HG03108 (cell line): Measurements from ENCODE around the gene FEZF2.

Experiments used
- ATAC-seq: cut with Tn5 transposase; IDR thresholded peaks from one replicate; pipeline ENCODE4 v1.9.1; 2021; ENCODE audit warnings: moderate library complexity; ENCODE audit not compliant: unreplicated experiment

Gene FEZF2

DNA sequence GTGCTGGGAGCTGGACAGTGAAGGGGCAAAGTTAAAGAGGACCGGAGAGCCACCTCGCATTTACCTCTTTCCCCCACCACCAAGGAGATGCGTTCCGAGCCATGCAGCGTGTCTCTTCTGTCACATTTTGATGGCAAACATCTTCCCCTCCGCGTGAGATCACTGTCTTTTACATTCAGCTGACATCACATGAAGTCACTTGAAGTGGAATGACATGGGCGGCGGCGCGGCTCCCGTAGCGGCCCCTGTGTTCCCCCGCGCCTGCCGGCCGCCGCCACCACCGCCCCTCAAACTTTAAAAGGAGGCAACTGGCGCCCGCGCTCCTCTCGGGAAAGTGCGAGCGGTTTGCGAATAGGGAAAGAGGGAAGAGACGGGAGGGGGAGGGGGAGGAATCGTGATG is at the start of gene FEZF2:
TSS of gene FEZF2 (minus strand) at position 336 of the 400 bp plus-strand sequence. CDS start 682 bp downstream, outside the sequence.
- ATAC-seq: no peak

DNA sequence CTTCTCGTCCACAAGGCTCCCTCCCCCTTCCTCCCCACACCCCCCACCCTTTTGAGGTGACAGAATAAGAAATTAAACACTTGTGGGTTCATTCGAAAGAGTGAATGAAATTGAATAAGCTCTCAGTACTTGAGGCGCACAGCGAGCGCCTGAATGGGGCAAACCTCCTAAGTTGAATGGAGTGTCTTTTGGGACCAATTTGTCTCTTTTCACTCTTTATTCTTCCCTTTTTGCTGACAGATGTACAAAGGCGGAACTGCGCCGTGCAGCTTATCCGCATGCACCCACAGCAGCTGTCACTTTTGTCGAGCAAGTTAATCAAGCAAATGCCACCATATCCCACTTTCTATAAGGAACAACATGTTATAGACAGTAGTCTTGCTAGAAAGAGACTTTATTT is 47.9 kb upstream of the FEZF2 start:
- no peak for ATAC-seq

DNA sequence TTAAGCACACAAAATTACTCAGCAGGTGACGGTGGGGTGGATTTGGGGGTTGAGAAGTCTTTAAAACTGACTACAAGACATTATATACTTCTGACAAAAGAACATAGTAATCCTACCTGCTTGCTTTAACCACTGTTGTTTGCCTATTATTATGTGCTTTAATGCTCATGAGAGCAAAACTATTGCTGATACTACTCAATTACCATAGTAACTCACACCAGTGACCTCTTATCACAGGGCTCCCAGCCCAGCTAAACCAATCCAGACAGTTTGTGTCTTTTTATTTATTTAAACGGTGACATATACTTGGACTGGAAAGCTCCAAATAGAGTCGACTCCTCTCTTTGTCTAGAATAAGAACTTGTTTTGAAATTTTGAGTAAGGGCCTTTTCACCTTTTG is 42.8 kb upstream of the FEZF2 start:
- no peak for ATAC-seq

DNA sequence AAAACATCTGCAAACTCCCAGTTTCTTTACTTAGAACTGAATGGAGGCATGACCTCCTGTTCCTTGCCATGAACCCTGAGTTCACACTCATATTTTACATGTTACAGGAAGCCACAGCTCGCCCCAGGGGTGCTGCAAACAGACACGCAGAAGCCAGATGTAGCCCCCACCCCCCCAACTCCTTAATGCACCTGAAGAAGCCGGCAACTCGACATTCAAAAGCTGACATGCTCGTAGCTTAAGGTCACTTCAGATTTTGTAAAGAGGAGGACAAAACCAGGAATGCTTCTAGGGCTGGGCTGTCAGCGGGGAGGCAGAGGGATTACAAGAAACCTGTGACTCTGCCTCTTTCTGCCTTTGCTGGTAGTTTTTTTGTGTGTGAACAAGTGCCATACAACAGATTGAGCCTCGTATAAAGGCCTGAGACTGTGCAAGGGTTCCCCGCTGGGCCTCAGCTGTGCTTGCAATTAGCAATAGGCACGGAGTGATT is 42.0 kb upstream of the FEZF2 start:
- no peak for ATAC-seq

- ATAC-seq: no peak
These were observed 41.4 kb upstream of the FEZF2 start for GRCh38 chr3:62414786-62415185.

DNA sequence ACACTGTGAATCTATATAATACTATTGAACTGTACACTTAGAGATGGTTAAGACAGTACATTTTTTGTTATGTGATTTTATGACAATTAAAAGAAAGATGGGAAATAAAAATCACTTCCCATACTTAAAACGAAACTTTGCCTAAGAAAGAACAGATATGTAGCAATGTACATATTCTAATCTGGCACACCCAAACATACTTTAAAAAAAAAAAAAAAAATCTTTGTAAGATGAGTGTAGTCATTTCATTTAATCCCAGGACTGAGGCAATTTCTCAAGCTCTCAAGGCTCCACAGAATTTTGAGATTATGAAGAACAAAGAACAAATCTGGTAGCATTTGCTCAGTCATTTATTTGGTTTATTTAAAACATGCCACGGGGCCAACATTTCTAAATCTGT is 40.3 kb upstream of the FEZF2 start:
- no peak for ATAC-seq

- ATAC-seq: no peak
These were observed 33.6 kb upstream of the FEZF2 start for GRCh38 chr3:62406945-62407344.

DNA sequence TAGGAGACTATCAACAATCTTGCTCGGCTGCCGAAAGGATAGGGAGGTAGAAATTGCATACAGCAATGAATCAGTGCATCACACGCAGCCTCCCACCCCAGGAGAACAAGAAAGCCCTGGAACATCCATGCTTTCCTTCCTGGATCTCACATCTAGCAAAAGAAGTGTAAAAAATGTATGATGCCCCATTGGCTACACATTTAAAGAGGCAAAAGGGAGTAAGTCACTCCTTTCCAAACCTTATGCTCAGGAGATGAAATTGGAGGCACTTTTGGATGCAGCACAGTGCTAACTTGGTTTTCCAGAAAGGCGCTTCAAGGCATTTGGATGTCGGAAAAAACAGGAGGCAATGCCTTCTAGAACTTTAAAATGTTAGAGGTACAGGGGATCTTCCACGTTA is 32.2 kb upstream of the FEZF2 start:
- ATAC-seq: no peak

- ATAC-seq: no peak
These were observed 31.8 kb upstream of the FEZF2 start for GRCh38 chr3:62405135-62405534.

DNA sequence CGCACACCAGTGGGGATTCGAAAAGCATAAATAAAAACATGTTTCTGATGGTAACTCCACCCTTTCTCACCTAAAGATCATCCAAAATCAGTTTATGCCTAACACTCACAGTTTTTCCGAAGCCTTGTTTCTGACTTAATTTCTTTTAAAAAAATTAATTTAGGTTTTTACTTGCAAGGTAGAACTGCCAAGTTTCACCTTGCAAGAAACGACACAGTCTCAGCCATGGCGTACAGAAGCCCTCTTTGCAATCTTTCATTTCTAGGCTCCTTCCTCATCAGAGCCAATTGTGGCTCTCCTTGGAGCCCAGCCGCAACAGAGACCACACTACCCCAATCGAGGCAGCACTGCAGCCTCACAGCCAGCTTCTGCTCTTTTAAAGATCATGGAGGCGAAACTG is 31.0 kb upstream of the FEZF2 start:
- no peak for ATAC-seq

- ATAC-seq: no peak
These were observed 30.4 kb upstream of the FEZF2 start for GRCh38 chr3:62403765-62404164.

DNA sequence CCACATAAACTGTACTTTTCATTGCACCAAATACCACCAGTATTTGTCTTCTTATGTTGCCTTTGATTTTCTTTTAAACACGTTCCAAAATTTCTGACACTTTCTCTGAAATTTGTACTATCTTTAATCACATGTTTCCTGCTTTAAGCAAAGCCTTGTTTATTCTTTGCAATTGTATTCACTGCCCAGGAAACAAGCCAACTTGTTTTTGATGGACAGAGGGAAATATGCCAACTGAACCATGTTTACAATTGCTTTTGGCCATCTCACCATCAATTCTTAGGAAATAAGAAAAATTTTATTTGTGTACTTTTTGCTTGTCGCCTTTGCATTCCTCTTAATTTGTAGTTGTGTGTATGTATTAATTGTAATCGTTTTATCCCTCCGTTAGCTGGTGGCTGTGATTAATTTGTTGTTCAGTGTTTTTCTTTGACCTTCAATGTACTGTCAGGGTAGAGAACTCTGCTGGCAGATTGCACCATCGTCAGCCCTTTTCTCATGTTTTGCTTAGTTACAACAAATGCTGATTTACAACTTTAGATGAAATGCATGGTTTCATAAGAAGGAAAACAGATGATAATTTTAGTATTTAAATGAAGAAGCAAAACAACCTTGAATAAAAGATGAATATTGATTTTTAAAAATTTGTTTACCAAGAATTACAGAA is 19.4 kb upstream of the FEZF2 start:
- ATAC-seq: no peak

GRCh38 chr3:62387251-62387650 is 13.9 kb upstream of the FEZF2 start:
- ATAC-seq: no peak

GRCh38 chr3:62379321-62379798 is 6.0 kb upstream of the FEZF2 start:
- ATAC-seq: no peak

DNA sequence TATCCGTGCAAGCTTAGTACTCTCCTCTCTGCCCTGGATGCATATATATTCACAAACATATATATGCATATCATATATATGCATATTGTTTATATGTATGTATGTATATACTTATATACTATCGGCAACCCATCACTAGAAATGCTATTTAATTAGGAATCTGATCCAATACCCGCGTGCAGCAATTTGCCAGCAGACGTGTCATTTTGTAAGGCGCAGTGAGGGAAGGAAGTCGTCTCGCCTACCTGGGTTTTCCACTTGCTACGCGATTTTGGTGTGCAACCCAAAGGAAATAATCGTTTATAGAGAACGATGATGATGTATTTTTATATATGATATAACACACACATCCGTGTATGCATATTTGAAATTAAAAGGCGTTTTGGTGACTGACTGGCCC is 5.6 kb upstream of the FEZF2 start:
- ATAC-seq: no peak

GRCh38 chr3:62378311-62378789 is 5.0 kb upstream of the FEZF2 start:
- no peak for ATAC-seq

DNA sequence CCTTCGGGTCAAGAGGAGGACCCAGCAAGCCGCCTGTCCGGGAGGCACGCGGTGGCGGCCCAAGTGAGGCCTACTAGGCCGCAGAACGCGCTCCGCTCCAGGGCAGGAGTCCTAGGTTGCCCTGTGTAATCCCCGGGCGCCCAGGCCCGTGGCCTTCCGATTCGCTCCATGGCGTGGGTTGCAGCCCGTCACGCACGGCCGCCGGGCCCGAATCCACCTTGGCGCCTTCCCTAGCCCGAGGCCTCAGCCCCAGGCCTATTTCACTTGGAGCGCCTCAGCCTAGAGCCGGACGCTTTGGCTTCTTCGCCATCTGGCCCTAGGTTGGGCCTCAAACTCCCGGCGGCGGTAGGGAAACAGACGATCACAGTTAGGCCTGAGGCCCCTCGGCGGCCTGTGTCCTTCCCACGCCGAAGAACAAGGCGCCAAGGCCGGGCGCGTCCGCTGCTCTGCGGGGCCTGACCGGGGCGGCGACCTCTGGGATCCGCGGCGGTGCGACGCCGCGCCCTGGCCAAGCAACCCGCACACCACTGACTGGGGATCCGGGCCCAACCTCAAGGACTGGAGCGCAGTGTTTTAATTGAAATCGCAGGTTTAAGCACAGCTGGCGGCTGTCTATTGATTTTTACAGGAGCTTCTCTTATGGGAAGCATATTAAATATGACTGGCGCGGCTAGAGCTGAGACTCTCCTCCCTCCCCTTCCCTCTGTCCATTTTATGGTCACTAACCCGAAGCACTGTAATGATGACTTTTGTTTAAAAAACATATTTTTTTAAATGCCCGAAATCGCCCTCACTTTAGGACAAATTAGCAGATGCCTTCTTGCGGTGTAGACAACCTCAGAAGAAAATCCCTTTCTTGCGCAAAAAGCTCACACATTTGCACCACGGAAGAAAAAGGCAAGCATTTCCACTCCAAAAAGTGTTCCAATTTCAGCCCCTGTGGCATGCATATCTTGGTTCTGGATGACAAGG is 3.8 kb upstream of the FEZF2 start:
- ATAC-seq: no peak

- ATAC-seq: no peak
These were observed 3.0 kb upstream of the FEZF2 start for GRCh38 chr3:62376454-62376720.

DNA sequence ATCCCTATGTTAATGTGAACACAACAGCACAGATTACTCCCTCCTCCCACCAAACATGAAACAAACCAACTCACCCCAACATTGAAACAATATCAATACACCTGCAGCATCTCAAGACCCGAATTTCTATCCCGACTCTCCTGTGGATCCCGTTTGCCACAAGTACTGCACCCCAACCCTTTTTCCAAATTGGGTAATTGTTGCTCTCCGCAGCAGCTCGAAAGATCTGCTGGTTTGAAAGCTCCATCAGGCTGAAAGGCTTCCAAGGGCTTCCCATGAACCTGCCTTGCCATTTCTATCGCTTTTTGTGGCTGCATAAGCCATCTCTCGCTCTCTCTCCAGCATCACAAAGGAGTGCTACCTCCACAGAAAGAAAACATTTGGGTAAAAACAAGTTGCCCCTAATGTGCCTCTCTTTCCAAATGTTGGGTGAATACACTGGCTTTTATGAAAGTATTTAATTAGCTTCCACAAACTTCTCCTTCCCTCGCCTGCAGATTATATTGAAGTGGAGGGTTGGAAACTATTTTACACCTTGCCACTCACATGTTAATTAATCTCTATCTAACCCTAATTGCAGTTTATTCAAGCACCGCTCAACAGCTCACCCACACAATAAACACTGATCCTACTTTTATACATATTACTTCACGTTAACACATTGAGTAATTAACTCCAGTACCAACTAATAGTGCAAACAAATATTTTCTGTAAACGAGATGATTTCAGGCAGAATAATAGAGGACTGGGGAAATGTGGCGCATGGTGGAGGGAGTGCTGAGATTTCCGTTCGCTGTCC is 2.5 kb upstream of the FEZF2 start:
- ATAC-seq: no peak

DNA sequence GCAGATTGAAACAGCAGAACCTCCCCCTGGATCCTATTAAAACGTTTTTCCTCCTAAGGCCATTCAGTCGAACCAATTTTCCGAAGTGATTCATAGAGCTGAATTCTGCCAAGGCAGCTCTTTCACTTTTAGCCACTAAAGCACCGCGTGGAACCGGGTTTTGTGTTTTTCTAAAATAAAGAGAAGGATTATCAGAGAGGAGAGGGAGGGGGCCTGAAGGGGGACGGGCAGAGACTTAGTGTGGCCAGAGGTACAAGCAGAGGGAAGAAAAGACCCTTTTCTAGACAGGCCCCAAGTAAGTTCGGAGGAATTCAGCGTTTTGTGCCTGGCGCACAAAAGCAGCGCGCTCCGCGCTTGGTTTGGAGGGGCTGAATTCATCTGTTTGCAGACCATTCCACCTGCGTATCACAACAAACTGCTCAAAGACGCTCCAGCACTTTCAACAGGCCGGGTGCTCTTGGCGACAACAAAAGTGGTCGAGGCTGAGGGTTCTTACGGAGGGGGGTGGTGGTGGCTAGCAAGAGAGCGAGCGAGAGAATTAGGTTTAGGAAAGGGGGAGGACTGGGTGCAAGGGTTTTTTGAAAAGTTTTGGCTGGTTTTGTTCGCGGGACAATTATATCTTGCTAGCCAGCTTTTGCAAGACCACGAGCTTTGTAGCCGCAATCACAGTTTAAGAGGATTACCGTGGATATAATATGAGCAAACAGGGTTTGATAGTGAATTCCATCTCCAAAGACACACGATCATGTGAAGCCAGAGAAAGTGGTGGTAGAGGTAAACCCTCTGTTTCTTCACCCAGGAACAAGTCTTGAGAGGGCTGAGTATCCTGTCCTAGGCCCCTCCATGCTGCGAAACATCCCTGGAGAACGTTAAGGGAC is 1.2 kb upstream of the FEZF2 start:
- ATAC-seq: no peak
